GM12878 (cell line): ENCODE results near the gene OR8B2. TPM values are rescaled to one million over a fixed set of nuclear protein-coding genes. Genes with fewer than 3 reads are reported as not detected.
"Not testable (repeated sequence)": the region's sequence is repeated elsewhere in the genome, so short reads cannot be mapped to it uniquely, and the experiment has no call there.

Experiments
- ATAC-seq: fragments of 200-7000 bp; cut with Tn5 transposase; 3 replicates; pipeline ENCODE4 v1.9.1; 2020; ENCODE audit warnings: mild to moderate bottlenecking, moderate library complexity
- BruUV-seq: library from RNA; stranded (reverse); fragments of 400-500 nt; replicated peaks from 2 replicates; lab custom pipeline; 2021; lab: Mats Ljungman, UMichigan
- CTCF ChIA-PET: fragments of 300-600 bp; sonication (Branson Sonifier 250); formaldehyde crosslinking; extraction: SDS; loops from one replicate; lab custom pipeline; 2021; ENCODE audit warnings: inconsistent platforms; lab: Yijun Ruan, JAX
- POLR2A ChIA-PET: fragments of 350-600 bp; formaldehyde crosslinking; extraction: SDS; loops from one replicate; lab custom pipeline; 2021; ENCODE audit warnings: inconsistent platforms; lab: Charles Lee
- RAD21 ChIA-PET: fragments of 300-600 bp; sonication (Branson Sonifier 250); formaldehyde crosslinking; loops from one replicate; lab custom pipeline; 2023; ENCODE audit warnings: antibody characterized with exemption; ENCODE audit not compliant: unreplicated experiment; lab: Charles Lee
- SMC1A ChIA-PET: fragments of 300-600 bp; sonication (Branson Sonifier 250); formaldehyde crosslinking; loops from one replicate; lab custom pipeline; 2023; ENCODE audit not compliant: unreplicated experiment, uncharacterized antibody; lab: Charles Lee
- DNase-seq: peaks from one replicate; pipeline ENCODE4 v3.0.0-alpha.2; 2011; ENCODE audit warnings: low read depth, low spot score
- FAIRE-seq: peaks from 3 replicates; lab custom pipeline; 2011; peaks lifted over from hg19 to GRCh38; lab: Jason Lieb, UNC
- H2AFZ ChIP-seq: 2 replicates; pipeline ENCODE4 v1.6.0; 2011; ENCODE audit warnings: low read depth, low read length, control low read depth; ENCODE audit not compliant: control insufficient read depth
- H3K27ac ChIP-seq: 2 replicates; pipeline ENCODE4 v1.5.1; 2011; ENCODE audit warnings: control low read depth; ENCODE audit not compliant: control insufficient read depth, insufficient read depth
- H3K27me3 ChIP-seq, 2 experiments: replicated peaks in 1 of 2; 2 replicates each; pipeline versions ENCODE4 v1.6.0 to v1.6.1; 2011; ENCODE audit warnings: low read length in 1 of 2; ENCODE audit not compliant: control insufficient read depth in 2 of 2, insufficient read depth in 2 of 2
- H3K36me3 ChIP-seq, 2 experiments: 2 replicates each; pipeline ENCODE4 v1.5.1; 2011; ENCODE audit warnings: low read length in 1 of 2; ENCODE audit not compliant: control insufficient read depth in 2 of 2, insufficient read depth in 2 of 2
- H3K4me1 ChIP-seq: 2 replicates; pipeline ENCODE4 v1.6.1; 2011; ENCODE audit warnings: mild to moderate bottlenecking, low read length, moderate library complexity, mixed read lengths; ENCODE audit not compliant: control insufficient read depth, insufficient read depth
- H3K4me2 ChIP-seq: 2 replicates; pipeline ENCODE4 v1.6.0; 2011; ENCODE audit warnings: control low read depth; ENCODE audit not compliant: control insufficient read depth, insufficient read depth
- H3K4me3 ChIP-seq: fragments of 200-600 bp; sonication (generic); 2 replicates; pipeline ENCODE4 v1.5.1; 2016
- H3K79me2 ChIP-seq: 2 replicates; pipeline ENCODE4 v1.6.0; 2011; ENCODE audit warnings: low read length; ENCODE audit not compliant: control insufficient read depth, insufficient read depth
- H3K9ac ChIP-seq: 2 replicates; pipeline ENCODE4 v1.8.0; 2011; ENCODE audit warnings: low read length, control low read depth, mixed read lengths; ENCODE audit not compliant: control insufficient read depth, insufficient read depth
- H3K9me3 ChIP-seq: replicated peaks from 3 replicates; pipeline ENCODE4 v1.5.1; 2011; ENCODE audit warnings: mild to moderate bottlenecking, low read length; ENCODE audit not compliant: control insufficient read depth, insufficient read depth
- H4K20me1 ChIP-seq: 2 replicates; pipeline ENCODE4 v1.6.0; 2011; ENCODE audit not compliant: control insufficient read depth, insufficient read depth
- HCFC1 ChIP-seq: fragments of 150-350 bp; IDR thresholded peaks from 2 replicates; pipeline ENCODE4 v1.6.1; 2014; ENCODE audit warnings: low read length
- IRF3 ChIP-seq: fragments of 450-650 bp; IDR thresholded peaks from 2 replicates; pipeline ENCODE4 v1.6.1; 2014; ENCODE audit warnings: mild to moderate bottlenecking
- SUZ12 ChIP-seq: fragments of 200-600 bp; sonication (generic); IDR thresholded peaks from one replicate; pipeline ENCODE4 v1.6.1; 2018; ENCODE audit warnings: antibody characterized with exemption, mild to moderate bottlenecking; ENCODE audit not compliant: unreplicated experiment
- WGBS: methylation state at CpG from one replicate; pipeline ENCODE4 v1.1.6; 2016; ENCODE audit warnings: low lambda C conversion rate; ENCODE audit not compliant: insufficient replicate concordance, insufficient coverage; ENCODE audit errors: missing lambda C conversion rate; 5-methylcytosine and 5-hydroxymethylcytosine counted together
- in situ Hi-C: fragments of 300-500 bp; cut with MboI; formaldehyde crosslinking; loops from 9 replicates; pipeline ENCODE4 v1.14.3; 2018; ENCODE audit warnings: mixed read lengths
- intact Hi-C: fragments of 100-400 bp; cut with micrococcal nuclease; formaldehyde crosslinking; loops from one replicate; pipeline ENCODE4 v1.14.2; 2022; ENCODE audit not compliant: unreplicated experiment
- polyA plus RNA-seq, 11 experiments: library from polyadenylated mRNA; depleted of rRNA in 4 of 11; unstranded in 6 of 11; stranded (reverse) in 5 of 11; fragments of >200 nt; fragmentation: Nextera tagmentation in 4 of 11; fragmentation: Illumina TruSeq in 1 of 11; extraction: Ambion mirVana in 4 of 11; extraction: Trizol in 1 of 11; gene quantifications; 1 replicate in 1 of 11; 2 replicates in 10 of 11; pipeline versions ENCODE4 v1.2.1 to v1.2.3, GENCODE V29; 2011 to 2016; ENCODE audit warnings: inconsistent platforms in 2 of 11, missing spikeins in 2 of 11, low read depth in 1 of 11
- total RNA-seq, 4 experiments: library from RNA; depleted of rRNA in 3 of 4; stranded (reverse); fragments of >200 nt in 3 of 4; fragmentation: Illumina TruSeq in 1 of 4; extraction: Trizol in 1 of 4; gene quantifications; 2 replicates each; pipeline versions ENCODE4 v1.2.1 to v1.2.3, GENCODE V29; 2013 to 2021

Gene OR8B2
- total and polyA plus RNA-seq, 10 of the 15 experiments (the other 5 are each of a cell fraction or from before 2014, with no cell fraction given), result not detected

- Histone ChIP-seq H3K9ac (no peak within 1 kb of the TSS), H3K4me3 (no peak within 1 kb of the TSS), H3K9me3 (no peaks in the 10 kb centered on the region), H2AFZ (no peak within 1 kb of the TSS), H3K4me2 (no peak within 1 kb of the TSS), H4K20me1 (no peaks in the 10 kb centered on the region), H3K79me2 (no peaks in the 10 kb centered on the region), H3K4me1 (no peaks in the 10 kb centered on the region), H3K27me3 (no peaks in the 10 kb centered on the region), H3K36me3 (no peaks in the 10 kb centered on the region), H3K27ac (no peak within 1 kb of the TSS)
- DNase-seq (no peak), FAIRE-seq (no peak), ATAC-seq (no peak)
- in situ Hi-C loops, result no loop called here
- ChIA-PET POLR2A (no interaction called here), CTCF (no interaction called here), SMC1A (no interaction called here), RAD21 (no interaction called here)
- intact Hi-C loops, result no loop called here
- BruUV-seq, result no TSS peak
- TF ChIP-seq HCFC1 (no peak), SUZ12 (no peak), IRF3 (no peak)
These were observed 14.6 kb upstream of the OR8B2 start, which contains the start of gene OR8B3 for GRCh38 chr11:124398924-124399323. OR8B3 (minus strand) TSS chr11:124399024; CDS start chr11:124397351, 1,673 bp downstream.

GRCh38 chr11:124396847-124397246 is 12.5 kb upstream of the OR8B2 start:
- H3K9ac ChIP-seq, in situ Hi-C loops, H2AFZ ChIP-seq, H4K20me1 ChIP-seq, BruUV-seq, CTCF ChIA-PET, H3K27me3 ChIP-seq, intact Hi-C loops, ATAC-seq, H3K4me3 ChIP-seq, H3K27ac ChIP-seq, DNase-seq, H3K79me2 ChIP-seq, SMC1A ChIA-PET, H3K4me2 ChIP-seq, FAIRE-seq, H3K36me3 ChIP-seq, H3K4me1 ChIP-seq, RAD21 ChIA-PET, H3K9me3 ChIP-seq: not testable (repeated sequence)
- POLR2A ChIA-PET, result interaction anchor here (0.6 kb wide), 1 partner anchor 1663 kb away, joined by 3 read pairs; no protein-coding TSS in a partner anchor
- WGBS, result 47% methylated on average over 2 of the region's 4 CpGs
